Measurements from ENCODE around the gene GTF2H1. TPM values are rescaled to one million over a fixed set of nuclear protein-coding genes. Genes with fewer than 3 reads are reported as not detected.
A peak's percentile ranks its signal among the peaks of the same experiment; 100 is the strongest.

Gene GTF2H1
- total and polyA plus RNA-seq, 9 of the 15 experiments (the other 6 are each of a cell fraction or from before 2014, with no cell fraction given): 56.9 to 126 (median 92.1) TPM

GRCh38 chr11:18384157-18384641 lies 61.8 kb downstream of the GTF2H1 start (continued):
- TF ChIP-seq ZNF639 (CRISPR knock-in tag; conservative IDR thresholded peaks at IDR 0.05 in 1 of 2, IDR thresholded peaks at IDR 0.05 in 1 of 2) (peak in 1 of 2 experiments; percentile 8; a peak in 1 of 4 replicates), ZKSCAN8 (CRISPR knock-in tag; IDR thresholded peaks at IDR 0.05) (peak; percentile 63), ZNF445 (CRISPR knock-in tag; IDR thresholded peaks at IDR 0.05; ENCODE audit: low read depth) (no peak), ZNF584 (CRISPR knock-in tag; IDR thresholded peaks at IDR 0.05; ENCODE audit: low read depth) (0 out of 2 replicates have a peak, but pooled peaks have one; percentile 28), PTBP1 (IDR thresholded peaks at IDR 0.05; ENCODE audit: low read depth, low read length) (no peak), NCOA4 (IDR thresholded peaks at IDR 0.05; ENCODE audit: partially characterized antibody) (no peak), ZNF589 (CRISPR knock-in tag; IDR thresholded peaks at IDR 0.05; ENCODE audit: low read depth) (peak; percentile 63; the same call in 1 of the 2 replicates), MAX (CRISPR knock-in tag; IDR thresholded peaks at IDR 0.05) (no peak), FOXO4 (CRISPR knock-in tag; IDR thresholded peaks at IDR 0.05) (no peak), RFX7 (CRISPR knock-in tag; IDR thresholded peaks at IDR 0.05) (no peak), MYC (IDR thresholded peaks at IDR 0.05; ENCODE audit: low read depth, low read length) (0 out of 2 replicates have a peak, but pooled peaks have one; percentile 18), MYC (CRISPR knock-in tag; IDR thresholded peaks at IDR 0.05; ENCODE audit: borderline replicate concordance, low read depth) (no peak), E4F1 (CRISPR knock-in tag; IDR thresholded peaks at IDR 0.05; ENCODE audit: borderline replicate concordance) (no peak), TEAD1 (CRISPR knock-in tag; IDR thresholded peaks at IDR 0.05) (no peak), OTX1 (CRISPR knock-in tag; IDR thresholded peaks at IDR 0.05) (0 out of 2 replicates have a peak, but pooled peaks have one; percentile 60), GABPB2 (CRISPR knock-in tag; conservative IDR thresholded peaks at IDR 0.05) (no peak), CAMTA2 (CRISPR knock-in tag; conservative IDR thresholded peaks at IDR 0.05) (no peak), ZNF263 (CRISPR knock-in tag; IDR thresholded peaks at IDR 0.05; ENCODE audit: borderline replicate concordance) (no peak), RBM34 (IDR thresholded peaks at IDR 0.05; ENCODE audit: borderline replicate concordance, insufficient read depth, low read length) (no peak), E2F4 (CRISPR knock-in tag; IDR thresholded peaks at IDR 0.05; ENCODE audit: low read depth) (no peak), ZNF696 (CRISPR knock-in tag; conservative IDR thresholded peaks at IDR 0.05) (no peak)

Measured in K562 (cell line).